PC-9 (cell line): ENCODE data around the gene ULK1. TPM values are rescaled to one million over a fixed set of nuclear protein-coding genes. Genes with fewer than 3 reads are reported as not detected.

Experiments used
- Bru-seq: library from RNA; stranded (reverse); fragments of 400-500 nt; gene quantifications from one replicate; lab custom pipeline; 2021; lab: Mats Ljungman, UMichigan
- BruChase-seq, 2 experiments: library from RNA; stranded (reverse); fragments of 400-500 nt; gene quantifications; one replicate each; lab custom pipeline; 2021; lab: Mats Ljungman, UMichigan
- BruUV-seq: library from RNA; stranded (reverse); fragments of 400-500 nt; replicated peaks from 2 replicates; lab custom pipeline; 2021; lab: Mats Ljungman, UMichigan
- CTCF ChIA-PET: fragments of 300-600 bp; sonication (Branson Sonifier 250); formaldehyde crosslinking; loops from one replicate; lab custom pipeline; 2022; ENCODE audit warnings: antibody characterized with exemption; lab: Charles Lee
- POLR2A ChIA-PET: fragments of 300-600 bp; sonication (Branson Sonifier 250); formaldehyde crosslinking; loops from one replicate; lab custom pipeline; 2022; ENCODE audit warnings: antibody characterized with exemption; ENCODE audit not compliant: unreplicated experiment; lab: Charles Lee
- DNase-seq, 2 experiments: peaks; one replicate each; pipeline versions ENCODE4 v3.0.0 to v3.0.0-alpha.2; 2015 to 2022; ENCODE audit warnings: mixed read lengths in 1 of 2
- H2AFZ ChIP-seq: fragments of 200-600 bp; sonication (generic); 2 replicates; pipeline ENCODE4 v1.8.1; 2017; ENCODE audit warnings: antibody characterized with exemption
- H3F3A ChIP-seq: fragments of 200-600 bp; sonication (generic); 2 replicates; pipeline ENCODE4 v1.8.1; 2017; ENCODE audit warnings: antibody characterized with exemption, mild to moderate bottlenecking, low read depth; ENCODE audit not compliant: insufficient read depth
- H3K27ac ChIP-seq: fragments of 200-600 bp; sonication (generic); 2 replicates; pipeline ENCODE4 v1.6.1; 2016; ENCODE audit warnings: mixed run types
- H3K27me3 ChIP-seq: fragments of 200-600 bp; sonication (generic); 2 replicates; pipeline ENCODE4 v1.6.1; 2016; ENCODE audit warnings: low read depth, mixed run types; ENCODE audit not compliant: insufficient read depth
- H3K36me3 ChIP-seq: fragments of 200-600 bp; sonication (generic); 2 replicates; pipeline ENCODE4 v1.6.1; 2016; ENCODE audit warnings: low read depth, mixed run types
- H3K4me1 ChIP-seq: fragments of 200-600 bp; sonication (generic); replicated peaks from 2 replicates; pipeline ENCODE4 v1.6.1; 2016; ENCODE audit warnings: mixed run types; ENCODE audit not compliant: insufficient read depth
- H3K4me2 ChIP-seq: fragments of 200-600 bp; sonication (generic); 2 replicates; pipeline ENCODE4 v1.6.1; 2017; ENCODE audit warnings: mixed run types
- H3K4me3 ChIP-seq: fragments of 200-600 bp; sonication (generic); 2 replicates; pipeline ENCODE4 v1.6.1; 2016; ENCODE audit warnings: mixed run types
- H3K79me2 ChIP-seq: fragments of 200-600 bp; sonication (generic); 2 replicates; pipeline ENCODE4 v1.6.1; 2017; ENCODE audit warnings: low read depth, mixed run types
- H3K9me2 ChIP-seq: fragments of 200-600 bp; sonication (generic); 2 replicates; pipeline ENCODE4 v1.8.1; 2017; ENCODE audit warnings: mild to moderate bottlenecking; ENCODE audit not compliant: insufficient read depth
- H3K9me3 ChIP-seq: fragments of 200-600 bp; sonication (generic); 2 replicates; pipeline ENCODE4 v1.8.1; 2016; ENCODE audit warnings: low read depth; ENCODE audit not compliant: insufficient read depth
- H4K20me1 ChIP-seq: fragments of 200-600 bp; sonication (generic); 2 replicates; pipeline ENCODE4 v1.8.1; 2017; ENCODE audit not compliant: insufficient read depth
- CTCF ChIP-seq: fragments of 200-600 bp; sonication (generic); conservative IDR thresholded peaks from 2 replicates; pipeline ENCODE4 v1.6.1; 2017; ENCODE audit warnings: mixed run types, antibody characterized with exemption, mild to moderate bottlenecking, moderate library complexity
- EZH2 ChIP-seq: fragments of 200-600 bp; sonication (generic); IDR thresholded peaks from 2 replicates; pipeline ENCODE4 v1.8.0; 2017; ENCODE audit warnings: antibody characterized with exemption, low read depth
- intact Hi-C: fragments of 100-400 bp; cut with micrococcal nuclease; formaldehyde crosslinking; loops from one replicate; pipeline ENCODE4 v1.10.0; 2022; ENCODE audit not compliant: unreplicated experiment
- long read RNA-seq: library from polyadenylated mRNA; stranded (forward); transcript quantifications from one replicate; pipeline ENCODE4 v2.0.0, GENCODE V29; 2022
- total RNA-seq: library from RNA; stranded (reverse); gene quantifications from 2 replicates; pipeline ENCODE4 v1.2.3, GENCODE V29; 2021

Gene ULK1
- total RNA-seq = 50.8 and 70.5 TPM in 2 replicates
- percentile 52 among the genes with signal in this experiment for Bru-seq, nascent RNA
- percentile 60 among the genes with signal in this experiment for BruChase-seq, experiment 1, labeled RNA remaining after a 2-hour chase
- BruChase-seq, experiment 2, labeled RNA remaining after a 6-hour chase = percentile 79 among the genes with signal in this experiment
- long read RNA-seq, full-length matches to known transcripts = 2 of 90 reads
- long read RNA-seq, partial matches to known transcripts = 32 of 90 reads
- long read RNA-seq, other reads (novel, unspliced or antisense) = 56 of 90 reads

GRCh38 chr12:131894313-131894860 lies at the start of gene ULK1:
Gene ULK1, plus strand, starts transcription at chr12:131894622. Its CDS starts 380 bp downstream, at chr12:131895002.
- no peaks in the 10 kb centered on the region for H3K9me3 ChIP-seq
- TF ChIP-seq EZH2 (no peak), CTCF (no peak)
- H3K4me2 ChIP-seq = peak within 1 kb of the TSS; percentile 92
- peaks cover 4% of the 10 kb centered on the region; the same call in 1 of the 2 replicates for H3K36me3 ChIP-seq
- intact Hi-C loops = no loop called here
- ChIA-PET POLR2A (no interaction called here), CTCF (no interaction called here)
- H3F3A ChIP-seq = peaks cover 30% of the 10 kb centered on the region; the same call in 1 of the 2 replicates
- H4K20me1 ChIP-seq = no peaks in the 10 kb centered on the region
- peak within 1 kb of the TSS; percentile 94 for H3K4me3 ChIP-seq
- BruUV-seq = no TSS peak
- peaks cover 28% of the 10 kb centered on the region for H3K79me2 ChIP-seq
- H3K27me3 ChIP-seq = no peaks in the 10 kb centered on the region
- H2AFZ ChIP-seq = no peak within 1 kb of the TSS
- DNase-seq = peak; percentile 62 to 93
- peaks cover 14% of the 10 kb centered on the region for H3K4me1 ChIP-seq
- H3K9me2 ChIP-seq = no peaks in the 10 kb centered on the region
- peak within 1 kb of the TSS; percentile 86; the same call in 1 of the 2 replicates for H3K27ac ChIP-seq

DNA sequence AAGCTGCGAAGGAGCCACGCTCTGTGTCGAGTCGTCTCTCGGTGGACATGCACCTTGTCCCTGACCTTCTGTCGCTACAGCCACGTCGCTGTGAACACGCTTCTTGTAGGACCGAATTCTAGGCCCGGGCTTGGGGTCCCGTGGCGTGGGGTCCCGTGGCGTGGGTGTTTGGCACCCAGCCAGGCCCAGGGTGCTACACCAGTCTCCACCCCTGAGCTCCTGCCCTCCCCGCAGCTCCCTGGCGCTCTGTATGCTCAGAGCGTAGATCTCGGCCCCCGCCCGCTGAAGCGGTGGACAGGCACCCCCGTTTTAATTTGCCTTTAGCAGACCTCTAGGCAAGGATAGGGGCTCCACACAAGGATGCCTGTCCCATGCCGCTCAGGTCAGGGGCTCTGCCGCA lies 49.8 kb upstream of the ULK1 start:
- BruUV-seq = no TSS peak
- H3K4me2 ChIP-seq = no peak overlapping the region
- CTCF ChIA-PET = no interaction called here

DNA sequence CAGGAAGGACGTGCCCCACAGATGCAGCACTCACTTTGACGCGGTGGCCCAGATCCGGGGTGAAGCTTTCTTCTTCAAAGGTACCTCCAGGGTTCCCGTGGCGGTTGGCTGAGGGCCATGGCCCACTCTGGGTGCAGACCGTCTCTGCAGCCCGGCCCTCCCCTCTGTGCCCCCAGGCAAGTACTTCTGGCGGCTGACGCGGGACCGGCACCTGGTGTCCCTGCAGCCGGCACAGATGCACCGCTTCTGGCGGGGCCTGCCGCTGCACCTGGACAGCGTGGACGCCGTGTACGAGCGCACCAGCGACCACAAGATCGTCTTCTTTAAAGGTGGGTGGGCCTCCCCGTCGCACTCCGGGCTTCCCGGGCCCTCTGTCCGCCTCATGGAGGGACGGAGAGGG lies 49.3 kb upstream of the ULK1 start:
- no peak overlapping the region for H3K4me3 ChIP-seq
- H3K36me3 ChIP-seq = no peaks in the 10 kb centered on the region
- ChIA-PET CTCF (no interaction called here), POLR2A (no interaction called here)
- no peak for TF ChIP-seq EZH2
- no peak for TF ChIP-seq CTCF
- H3K79me2 ChIP-seq = no peaks in the 10 kb centered on the region
- no peaks in the 10 kb centered on the region for H3K9me2 ChIP-seq
- no peak for DNase-seq
- intact Hi-C loops = no loop called here
- no peak overlapping the region for H3K27ac ChIP-seq
- no peaks in the 10 kb centered on the region for H3K9me3 ChIP-seq
- BruUV-seq = no TSS peak
- no peak overlapping the region for H2AFZ ChIP-seq
- H3K27me3 ChIP-seq = peaks cover 3% of the 10 kb centered on the region; the same call in 1 of the 2 replicates
- no peaks in the 10 kb centered on the region for H3K4me1 ChIP-seq
- no peak overlapping the region for H3K4me2 ChIP-seq
- no peaks in the 10 kb centered on the region for H3F3A ChIP-seq
- no peaks in the 10 kb centered on the region for H4K20me1 ChIP-seq

More for the DNA sequence above, 49.8 kb upstream of the ULK1 start:
- TF ChIP-seq EZH2 = no peak
- TF ChIP-seq CTCF = no peak
- no peak for DNase-seq
- Histone ChIP-seq H3K9me3 (no peaks in the 10 kb centered on the region), H3K27me3 (peaks cover 3% of the 10 kb centered on the region; the same call in 1 of the 2 replicates), H3K36me3 (no peaks in the 10 kb centered on the region), H3F3A (no peaks in the 10 kb centered on the region), H3K79me2 (no peaks in the 10 kb centered on the region), H2AFZ (no peak overlapping the region), H4K20me1 (no peaks in the 10 kb centered on the region), H3K4me1 (no peaks in the 10 kb centered on the region), H3K9me2 (no peaks in the 10 kb centered on the region), H3K27ac (no peak overlapping the region), H3K4me3 (no peak overlapping the region)
- intact Hi-C loops = no loop called here
- POLR2A ChIA-PET = no interaction called here
